NCI-H146 (cell line): Measurements from ENCODE around the gene BICRAL.
"Not testable (repeated sequence)": the region's sequence is repeated elsewhere in the genome, so short reads cannot be mapped to it uniquely, and the experiment has no call there.

Experiments
- DNase-seq: peaks from one replicate; lab custom pipeline; 2025; lab: John Stamatoyannopoulos, UW

The BICRAL gene, protein sequence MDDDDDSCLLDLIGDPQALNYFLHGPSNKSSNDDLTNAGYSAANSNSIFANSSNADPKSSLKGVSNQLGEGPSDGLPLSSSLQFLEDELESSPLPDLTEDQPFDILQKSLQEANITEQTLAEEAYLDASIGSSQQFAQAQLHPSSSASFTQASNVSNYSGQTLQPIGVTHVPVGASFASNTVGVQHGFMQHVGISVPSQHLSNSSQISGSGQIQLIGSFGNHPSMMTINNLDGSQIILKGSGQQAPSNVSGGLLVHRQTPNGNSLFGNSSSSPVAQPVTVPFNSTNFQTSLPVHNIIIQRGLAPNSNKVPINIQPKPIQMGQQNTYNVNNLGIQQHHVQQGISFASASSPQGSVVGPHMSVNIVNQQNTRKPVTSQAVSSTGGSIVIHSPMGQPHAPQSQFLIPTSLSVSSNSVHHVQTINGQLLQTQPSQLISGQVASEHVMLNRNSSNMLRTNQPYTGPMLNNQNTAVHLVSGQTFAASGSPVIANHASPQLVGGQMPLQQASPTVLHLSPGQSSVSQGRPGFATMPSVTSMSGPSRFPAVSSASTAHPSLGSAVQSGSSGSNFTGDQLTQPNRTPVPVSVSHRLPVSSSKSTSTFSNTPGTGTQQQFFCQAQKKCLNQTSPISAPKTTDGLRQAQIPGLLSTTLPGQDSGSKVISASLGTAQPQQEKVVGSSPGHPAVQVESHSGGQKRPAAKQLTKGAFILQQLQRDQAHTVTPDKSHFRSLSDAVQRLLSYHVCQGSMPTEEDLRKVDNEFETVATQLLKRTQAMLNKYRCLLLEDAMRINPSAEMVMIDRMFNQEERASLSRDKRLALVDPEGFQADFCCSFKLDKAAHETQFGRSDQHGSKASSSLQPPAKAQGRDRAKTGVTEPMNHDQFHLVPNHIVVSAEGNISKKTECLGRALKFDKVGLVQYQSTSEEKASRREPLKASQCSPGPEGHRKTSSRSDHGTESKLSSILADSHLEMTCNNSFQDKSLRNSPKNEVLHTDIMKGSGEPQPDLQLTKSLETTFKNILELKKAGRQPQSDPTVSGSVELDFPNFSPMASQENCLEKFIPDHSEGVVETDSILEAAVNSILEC

DNA sequence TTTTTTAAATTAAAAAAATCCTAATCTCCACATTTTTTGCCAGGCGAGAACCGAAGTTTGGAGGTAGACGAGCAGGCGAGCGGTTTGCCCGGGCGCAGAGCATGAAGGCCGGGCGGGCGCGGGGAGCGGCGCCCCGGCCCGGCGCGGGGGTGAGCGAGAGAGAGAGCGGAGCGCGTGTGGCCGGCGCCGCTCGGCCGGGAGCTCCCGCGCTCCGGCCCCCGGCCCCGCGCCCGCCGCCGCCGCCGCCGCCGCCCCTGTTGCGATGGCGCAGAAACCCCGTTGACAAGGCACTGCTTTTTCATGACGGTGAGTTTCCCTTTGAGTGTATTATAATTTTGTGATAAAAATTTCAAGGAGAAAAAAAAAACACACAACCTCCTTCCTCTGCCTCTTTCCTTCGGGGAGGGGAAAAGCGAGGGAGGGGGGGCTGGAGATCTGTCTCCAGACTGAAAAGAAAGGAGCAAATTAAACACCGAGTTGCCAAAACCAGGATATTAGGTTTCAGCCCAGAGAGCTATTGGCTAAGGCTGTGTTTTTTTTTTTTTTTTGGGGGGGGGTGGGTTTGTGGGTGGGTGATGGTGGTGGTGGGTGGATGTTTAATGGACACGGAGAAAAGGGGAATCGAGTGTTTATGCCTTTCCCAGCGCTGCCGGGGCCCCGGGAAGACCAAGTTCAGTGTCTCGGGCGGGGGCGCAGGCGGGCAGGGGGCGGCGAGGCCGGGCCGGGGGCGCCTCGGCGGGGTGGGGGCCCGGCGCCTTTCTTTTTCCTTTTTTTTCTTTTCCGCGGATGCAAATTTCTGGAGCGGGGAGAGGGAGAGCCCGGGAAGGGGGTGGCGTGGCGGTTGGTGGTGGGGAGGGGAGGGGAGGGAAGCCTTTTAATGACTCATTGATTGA is at the start of gene BICRAL:
Gene BICRAL, plus strand, starts transcription at position 257 of the 893 bp plus-strand sequence. CDS start 39,971 bp downstream, outside the sequence.
- peak; percentile 94 for DNase-seq

GRCh38 chr6:42733867-42734481 is 47.9 kb upstream of the BICRAL start:
- DNase-seq = not testable (repeated sequence)

- DNase-seq = no peak
Measured at GRCh38 chr6:42735976-42736375, 45.9 kb upstream of the BICRAL start.

GRCh38 chr6:42740725-42741124 is 41.1 kb upstream of the BICRAL start:
- no peak for DNase-seq

DNA sequence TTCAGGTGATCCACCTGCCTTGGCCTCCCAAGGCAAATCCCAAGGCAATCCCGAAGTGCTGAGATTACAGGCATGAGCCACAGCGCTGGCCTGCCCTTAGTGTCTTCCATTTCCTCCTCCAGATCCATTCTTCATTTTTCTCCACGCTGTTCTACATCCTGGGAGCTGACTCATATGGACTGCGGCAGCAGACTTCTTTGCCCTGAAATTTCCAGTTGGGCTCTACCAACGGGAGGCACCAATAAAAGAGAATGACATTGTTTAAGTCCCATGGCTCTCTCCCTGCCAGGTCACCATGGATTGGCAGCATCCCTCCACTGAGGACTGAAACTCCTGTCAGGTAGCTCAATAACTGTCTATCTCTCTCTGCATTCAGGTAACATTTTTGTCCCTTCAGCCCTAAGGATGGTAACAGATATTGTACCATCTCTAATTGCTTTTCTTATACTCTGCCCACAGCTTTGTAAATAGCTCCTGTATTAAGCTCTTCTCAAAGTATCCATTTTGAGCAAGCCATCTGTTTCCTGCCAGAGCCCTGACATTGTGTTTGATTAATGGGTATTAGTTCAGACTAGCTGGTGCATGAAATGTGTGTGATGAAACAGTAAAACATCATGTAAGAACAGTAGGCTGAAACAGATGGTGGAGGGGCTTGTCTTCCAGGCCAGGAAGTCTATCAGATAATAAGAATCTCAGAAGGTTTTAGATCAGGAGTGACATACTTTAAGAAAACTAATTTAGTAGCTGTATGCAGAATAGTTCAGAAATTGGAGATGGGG is 39.5 kb upstream of the BICRAL start:
- DNase-seq = peak; percentile 81

DNA sequence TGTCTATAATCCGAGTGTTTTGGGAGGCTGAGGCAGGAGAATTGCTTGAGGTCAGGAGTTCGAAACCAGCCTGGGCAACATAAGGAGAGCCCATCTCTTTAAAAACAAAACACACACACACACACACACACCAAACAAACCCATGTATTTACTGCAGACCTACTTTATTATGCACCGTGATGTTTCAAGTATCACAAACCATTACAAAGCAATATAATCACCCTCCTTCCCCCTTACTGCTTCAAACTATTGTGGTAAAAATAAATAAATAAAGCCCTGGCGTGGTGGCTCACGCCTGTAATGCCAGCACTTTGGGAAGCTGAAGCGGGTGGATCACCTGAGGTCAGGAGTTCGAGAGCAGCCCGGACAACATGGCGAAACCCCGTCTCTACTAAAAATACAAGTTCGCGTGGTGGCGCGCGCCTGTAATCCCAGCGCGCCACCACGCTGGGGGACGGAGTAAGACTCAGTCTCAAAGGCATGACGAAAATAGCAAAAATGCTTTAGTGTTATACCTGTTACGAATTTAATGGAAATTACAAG is 37.4 kb upstream of the BICRAL start:
- DNase-seq = no peak

DNA sequence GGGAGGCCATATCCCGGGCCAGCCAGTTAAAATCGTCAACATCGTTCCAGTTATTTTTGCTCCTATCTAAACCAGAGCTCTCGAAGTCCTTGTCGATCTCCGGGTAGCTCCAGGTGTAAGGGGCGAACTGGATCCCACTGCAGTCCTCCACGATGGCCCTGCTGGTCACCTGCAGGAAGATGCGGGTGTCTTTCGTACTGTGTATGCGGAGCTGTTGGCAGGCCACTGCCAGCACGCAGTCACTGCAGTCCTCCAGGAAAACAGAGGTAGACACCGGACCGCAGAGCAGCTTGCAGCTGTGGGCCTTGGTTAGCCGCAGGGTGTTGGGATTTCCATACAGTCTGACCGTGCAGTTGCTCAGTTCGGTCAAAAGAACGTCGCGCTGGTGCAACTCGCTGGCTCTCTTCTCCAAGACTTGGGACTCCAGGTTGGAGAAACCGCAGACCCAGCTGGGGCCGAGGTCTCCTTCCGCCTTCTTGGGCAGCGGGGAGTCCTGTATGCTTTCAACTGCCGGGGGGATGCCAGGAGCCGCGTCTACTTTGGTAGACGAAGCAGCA is 36.7 kb upstream of the BICRAL start:
- DNase-seq = peak; percentile 73

DNA sequence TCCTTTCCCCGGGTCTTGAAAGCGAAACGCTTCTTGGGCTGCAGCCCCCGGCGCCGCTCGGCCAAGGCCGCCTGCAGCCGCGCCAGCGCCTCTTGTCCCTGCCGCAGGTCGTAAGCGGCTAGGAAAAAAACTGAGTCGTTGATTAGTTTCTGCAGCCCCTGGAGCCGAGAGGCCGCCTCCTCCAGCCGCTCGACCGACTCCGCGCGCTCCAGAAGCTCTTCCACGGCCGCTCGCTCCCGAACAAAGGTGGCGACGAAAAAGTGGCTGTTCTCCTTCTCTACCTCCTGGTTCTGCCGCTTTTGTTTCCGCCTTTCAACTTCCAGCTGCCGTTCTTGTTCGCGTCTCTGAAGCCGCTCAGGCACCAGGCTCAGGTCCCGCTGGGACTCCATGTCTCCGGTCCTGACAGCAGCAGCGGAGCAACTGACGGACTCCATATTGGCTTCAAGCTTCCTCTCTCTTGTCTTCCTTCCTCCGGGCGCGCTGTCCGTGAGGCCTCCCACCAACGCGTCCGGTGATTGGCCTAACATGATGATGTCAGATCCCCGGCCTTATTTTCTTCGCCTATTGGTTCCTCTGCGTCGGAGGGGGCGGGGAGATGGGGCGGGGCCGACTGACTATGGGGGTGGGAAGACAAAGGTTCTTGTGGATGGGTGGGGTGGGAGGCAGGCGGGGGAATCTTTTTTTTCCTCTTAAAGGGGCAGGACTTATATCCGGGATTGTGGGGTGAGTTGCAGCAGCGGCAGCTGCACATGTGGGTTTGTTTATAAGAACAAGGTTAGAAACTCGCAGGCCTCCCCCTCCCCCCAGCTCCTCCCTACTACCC is 36.0 kb upstream of the BICRAL start, which contains the start of gene TBCC:
Gene TBCC, minus strand, starts transcription at position 464 of the 823 bp plus-strand sequence. Its CDS starts 30 bp downstream, at position 434.
- DNase-seq = peak; percentile 100

DNA sequence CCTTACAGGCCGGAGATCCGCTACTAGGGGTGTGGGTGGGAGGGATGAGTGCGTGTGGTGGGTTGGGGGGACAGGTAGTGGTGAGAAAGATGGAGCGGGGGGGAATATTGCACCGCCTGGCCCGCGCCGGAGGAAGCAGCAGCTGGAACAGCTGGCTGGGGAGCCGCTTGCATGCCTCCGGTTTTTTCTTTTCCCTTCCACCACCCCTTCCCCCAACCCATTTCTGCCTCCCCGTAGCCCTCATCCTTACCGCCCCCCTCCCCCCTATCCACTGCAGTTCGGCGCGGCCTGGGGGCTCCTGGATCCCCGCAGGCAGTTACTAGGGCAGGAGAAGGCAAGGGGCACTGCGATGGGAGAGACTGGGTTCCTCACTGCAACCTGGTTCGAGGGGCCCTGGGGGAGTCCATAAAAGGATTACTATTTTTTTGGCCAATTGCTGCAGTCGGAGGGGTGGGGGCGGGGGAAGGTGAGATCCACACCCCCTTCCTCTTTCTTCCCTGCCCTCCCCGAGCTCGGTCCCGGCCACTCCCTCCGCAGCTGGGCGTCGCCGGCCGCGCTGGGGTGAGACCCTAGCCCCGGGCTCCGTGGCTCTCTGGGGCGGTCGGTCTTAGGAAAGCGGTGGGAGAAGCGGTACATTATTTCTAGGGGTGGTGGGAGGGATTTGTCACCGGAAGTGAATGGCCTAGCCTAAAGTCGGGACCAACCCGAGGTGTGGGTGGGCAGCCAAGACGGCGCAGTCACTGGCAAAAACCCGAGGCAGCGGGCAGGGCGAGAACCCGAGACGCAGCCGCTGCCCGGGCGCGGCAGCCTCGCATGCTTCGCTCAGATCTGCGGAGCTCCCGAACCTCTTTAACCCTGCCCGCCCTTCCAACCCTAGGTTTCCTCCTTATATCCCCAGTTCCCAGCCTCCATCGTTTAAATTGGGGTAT is 35.1 kb upstream of the BICRAL start:
- peak; percentile 99 for DNase-seq

DNA sequence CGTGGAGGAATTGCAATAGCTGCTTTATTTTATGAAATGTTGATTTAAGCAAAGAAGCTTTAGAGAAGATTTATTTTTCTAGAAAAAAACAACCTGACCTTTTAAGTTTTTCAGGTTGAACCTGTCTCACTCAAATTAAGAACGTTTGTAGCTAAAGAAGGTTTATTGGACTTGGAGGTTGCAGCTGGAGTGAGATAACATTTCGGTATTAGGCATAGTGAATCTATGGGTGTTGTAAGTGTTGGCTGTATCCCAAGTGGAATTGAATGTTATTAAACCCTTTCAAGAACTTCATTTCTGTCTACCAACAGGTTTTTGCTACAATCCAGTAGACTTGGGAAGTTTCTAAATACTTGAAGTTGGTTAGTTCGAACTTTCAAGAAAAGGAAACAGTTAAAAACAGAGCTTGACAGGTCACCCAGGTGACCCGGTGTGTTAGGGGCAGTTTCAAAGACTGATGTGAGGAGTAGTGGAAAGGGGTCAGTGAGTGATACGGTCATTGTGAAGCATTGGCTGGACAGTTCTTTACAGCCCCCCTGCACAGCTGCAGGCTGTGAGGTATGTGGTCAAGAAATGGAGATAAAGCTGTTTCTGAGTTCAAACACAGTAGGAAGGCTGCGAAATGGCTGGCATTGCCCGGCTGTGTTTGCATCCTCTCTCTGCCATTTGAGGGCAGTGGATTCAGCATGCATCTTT is 33.5 kb upstream of the BICRAL start:
- DNase-seq = no peak

GRCh38 chr6:42751055-42751454 is 30.8 kb upstream of the BICRAL start:
- no peak for DNase-seq

- DNase-seq = no peak
Measured at GRCh38 chr6:42754759-42755158, 27.1 kb upstream of the BICRAL start.

GRCh38 chr6:42756722-42757121 is 25.1 kb upstream of the BICRAL start:
- DNase-seq = no peak

DNA sequence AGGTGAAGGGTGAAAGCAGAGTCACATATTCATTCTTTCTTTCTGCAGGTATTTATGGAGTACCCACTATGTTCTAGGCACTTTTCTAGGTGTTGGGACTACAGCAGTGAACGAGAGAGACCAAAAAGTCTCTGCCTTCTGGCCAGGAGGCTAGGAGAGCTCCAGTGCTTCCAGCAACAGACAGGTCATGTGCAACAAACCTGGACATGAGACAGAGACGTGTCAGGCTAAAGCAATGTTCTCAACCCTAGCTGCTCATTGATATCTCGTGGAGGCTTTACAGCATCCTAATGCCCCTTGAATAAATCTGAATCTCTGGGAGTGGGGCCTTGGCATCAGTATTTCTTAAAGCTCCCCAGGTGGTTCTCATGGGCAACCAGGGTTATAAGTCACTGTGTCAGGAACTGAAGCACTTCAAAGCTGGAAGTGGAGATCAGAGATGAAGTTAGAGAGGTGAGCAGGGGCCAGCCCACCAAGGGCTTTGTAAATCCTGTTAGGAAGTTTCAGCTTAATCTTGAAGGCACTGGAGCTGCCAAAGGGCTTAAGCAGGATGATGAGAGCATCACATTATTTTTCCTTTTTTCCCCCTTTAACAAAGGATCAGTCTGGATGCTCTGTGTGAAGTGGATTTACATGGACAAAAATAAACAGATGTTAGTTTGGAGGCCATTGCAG is 23.0 kb upstream of the BICRAL start:
- no peak for DNase-seq

DNA sequence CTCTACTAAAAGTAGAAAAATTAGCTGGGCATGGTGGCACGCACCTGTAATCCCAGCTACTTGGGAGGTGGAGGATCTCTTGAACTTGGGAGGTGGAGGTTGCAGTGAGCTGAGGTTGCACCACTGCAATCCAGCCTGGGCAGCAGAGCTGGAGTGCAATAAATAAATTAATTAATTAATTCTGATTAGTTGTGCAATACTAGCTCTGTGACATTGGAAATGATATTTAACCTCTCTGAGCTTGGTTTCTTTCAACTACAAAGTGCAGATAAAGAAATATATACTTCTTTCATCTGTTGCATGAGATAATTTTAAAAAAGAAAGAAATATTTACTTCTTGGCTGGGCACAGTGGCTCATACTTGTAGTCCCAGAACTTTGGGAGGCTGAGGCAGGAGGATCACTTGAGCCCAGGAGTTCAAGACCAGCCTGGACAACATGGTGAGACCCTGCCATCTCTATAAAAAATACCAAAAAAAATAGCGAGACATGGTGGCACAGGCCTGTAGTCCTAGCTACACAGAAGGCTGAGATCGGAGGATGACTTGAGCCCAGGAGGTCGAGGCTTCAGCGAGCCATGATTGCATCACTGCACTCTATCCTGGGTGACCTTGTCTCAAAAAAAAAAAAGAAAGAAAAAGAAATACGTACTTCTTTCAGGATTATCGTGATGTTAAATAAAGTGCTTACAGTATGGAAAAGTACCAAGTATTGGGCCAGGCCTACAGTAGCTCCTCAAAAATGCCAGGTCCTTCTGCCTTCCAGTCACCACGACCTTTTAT is 20.4 kb upstream of the BICRAL start:
- DNase-seq = no peak
